Kidney epithelial cell (primary cell): Measurements from ENCODE around the gene ULBP1. TPM values are rescaled to one million over a fixed set of nuclear protein-coding genes. Genes with fewer than 3 reads are reported as not detected.
"Not testable (repeated sequence)": the region's sequence is repeated elsewhere in the genome, so short reads cannot be mapped to it uniquely, and the experiment has no call there.

Experiments
- DNase-seq: peaks from one replicate; pipeline ENCODE4 v3.0.0-alpha.2; 2010; ENCODE audit warnings: low read depth
- H3K27me3 ChIP-seq: 2 replicates; pipeline ENCODE4 v1.6.0; 2011; ENCODE audit warnings: low read length; ENCODE audit not compliant: control insufficient read depth, insufficient read depth
- H3K36me3 ChIP-seq: 2 replicates; pipeline ENCODE4 v1.5.1; 2011; ENCODE audit warnings: low read length; ENCODE audit not compliant: control insufficient read depth, insufficient read depth
- H3K4me3 ChIP-seq: 2 replicates; pipeline ENCODE4 v1.5.1; 2011; ENCODE audit warnings: low read depth, mild to moderate bottlenecking, control low read depth, low read length
- total RNA-seq: library from RNA; depleted of rRNA; stranded (reverse); fragments of >200 nt; gene quantifications from 2 replicates; pipeline ENCODE4 v1.2.3, GENCODE V29; 2015
- TF ChIP-seq, protein P1 (sequence below): IDR thresholded peaks from 2 replicates; pipeline ENCODE4 v1.5.1; 2011; ENCODE audit warnings: mild to moderate bottlenecking, moderate library complexity, low read length, control low read depth, inconsistent platforms; ENCODE audit not compliant: insufficient read depth, poor library complexity, severe bottlenecking

The ULBP1 gene
- total RNA-seq, 1 donor from 2014 or later: 6.0 TPM

DNA sequence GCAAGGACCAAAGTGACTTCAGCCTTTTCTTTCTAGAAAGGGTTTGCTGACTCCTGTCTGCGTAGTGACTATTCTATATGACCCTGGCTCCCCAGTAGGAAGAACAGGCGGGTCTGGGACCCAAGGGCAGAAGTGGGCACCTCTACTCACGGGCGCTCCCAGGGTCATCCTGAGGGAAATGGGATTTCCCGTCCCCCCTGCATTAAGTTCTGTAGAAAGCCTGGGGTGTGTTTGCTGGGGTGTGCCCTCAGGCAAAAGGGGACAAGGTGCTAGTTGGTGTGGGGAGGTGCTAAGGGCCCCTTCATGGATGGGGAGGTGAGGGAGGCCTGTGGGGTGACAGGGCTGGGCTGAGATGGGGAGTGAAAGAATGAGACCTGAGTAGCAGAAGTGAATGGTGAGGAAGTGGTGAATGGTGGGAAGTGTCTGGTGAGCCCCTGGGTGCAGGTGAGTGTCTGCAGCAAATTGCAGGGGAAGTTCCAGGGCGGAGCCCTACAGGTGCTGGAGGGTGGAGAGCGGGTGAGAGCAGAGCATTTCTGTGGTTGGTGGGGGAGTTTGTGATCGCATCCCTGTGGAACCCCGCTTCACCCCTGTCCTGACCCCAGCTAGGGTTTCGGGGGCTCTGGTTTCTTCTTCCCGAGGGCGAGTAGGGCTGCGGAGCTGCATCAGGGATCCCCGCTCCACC is 40.5 kb downstream of the ULBP1 start:
- peak overlapping the region; percentile 73 for H3K4me3 ChIP-seq
- DNase-seq: no peak
- no peaks in the 10 kb centered on the region for H3K36me3 ChIP-seq
- peaks cover 9% of the 10 kb centered on the region for H3K27me3 ChIP-seq
- TF ChIP-seq, protein P1, sequence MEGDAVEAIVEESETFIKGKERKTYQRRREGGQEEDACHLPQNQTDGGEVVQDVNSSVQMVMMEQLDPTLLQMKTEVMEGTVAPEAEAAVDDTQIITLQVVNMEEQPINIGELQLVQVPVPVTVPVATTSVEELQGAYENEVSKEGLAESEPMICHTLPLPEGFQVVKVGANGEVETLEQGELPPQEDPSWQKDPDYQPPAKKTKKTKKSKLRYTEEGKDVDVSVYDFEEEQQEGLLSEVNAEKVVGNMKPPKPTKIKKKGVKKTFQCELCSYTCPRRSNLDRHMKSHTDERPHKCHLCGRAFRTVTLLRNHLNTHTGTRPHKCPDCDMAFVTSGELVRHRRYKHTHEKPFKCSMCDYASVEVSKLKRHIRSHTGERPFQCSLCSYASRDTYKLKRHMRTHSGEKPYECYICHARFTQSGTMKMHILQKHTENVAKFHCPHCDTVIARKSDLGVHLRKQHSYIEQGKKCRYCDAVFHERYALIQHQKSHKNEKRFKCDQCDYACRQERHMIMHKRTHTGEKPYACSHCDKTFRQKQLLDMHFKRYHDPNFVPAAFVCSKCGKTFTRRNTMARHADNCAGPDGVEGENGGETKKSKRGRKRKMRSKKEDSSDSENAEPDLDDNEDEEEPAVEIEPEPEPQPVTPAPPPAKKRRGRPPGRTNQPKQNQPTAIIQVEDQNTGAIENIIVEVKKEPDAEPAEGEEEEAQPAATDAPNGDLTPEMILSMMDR: no peak

DNA sequence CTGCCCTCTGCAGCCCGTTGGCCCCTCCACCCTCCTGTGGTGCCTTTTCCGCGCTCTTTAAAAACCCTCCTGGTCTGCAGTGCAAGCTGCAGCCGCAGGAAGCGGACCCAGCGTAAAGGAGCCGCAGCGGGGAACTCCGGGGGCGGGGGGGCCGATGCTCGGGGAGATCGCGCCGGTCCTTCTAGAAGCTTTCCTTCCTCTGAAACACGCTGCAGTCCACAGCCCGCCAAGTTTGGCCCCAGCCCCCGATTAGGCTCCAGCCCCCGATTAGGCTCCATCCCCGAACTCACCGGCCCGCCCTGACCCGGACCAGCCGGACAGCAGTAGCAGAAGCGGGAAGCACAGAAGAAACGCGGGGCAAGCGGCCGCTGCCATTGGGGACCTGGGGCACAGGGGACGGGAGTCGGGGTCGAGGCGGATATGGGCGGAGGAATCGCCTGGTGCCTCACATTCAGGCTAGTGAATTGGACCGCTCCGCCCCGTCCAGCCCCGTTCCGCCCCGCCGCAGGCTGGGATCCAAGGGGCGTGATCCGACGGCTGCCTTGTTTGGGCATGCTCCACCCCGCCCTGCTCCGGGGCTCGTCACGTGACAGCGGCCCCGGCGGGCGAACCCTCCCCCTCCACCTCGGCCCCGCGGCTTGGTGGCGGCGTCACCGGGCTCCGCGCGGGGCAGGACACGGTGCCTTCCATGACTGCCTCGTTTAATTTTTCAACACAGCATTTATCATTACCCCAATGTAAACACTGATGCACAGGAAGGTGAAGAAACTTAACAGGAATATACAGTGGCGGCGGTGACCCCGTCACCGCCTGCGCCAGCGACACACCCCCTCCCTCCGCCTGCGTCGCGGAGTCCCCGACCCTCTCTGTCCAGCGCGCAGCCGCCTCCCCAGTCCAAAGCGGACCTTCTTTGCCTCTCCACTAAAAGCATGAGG is 41.3 kb downstream of the ULBP1 start:
- H3K4me3 ChIP-seq: peak overlapping the region; percentile 73
- H3K36me3 ChIP-seq: no peaks in the 10 kb centered on the region
- H3K27me3 ChIP-seq: peaks cover 11% of the 10 kb centered on the region
- peak; percentile 55 for DNase-seq
- TF ChIP-seq, protein P1: no peak

DNA sequence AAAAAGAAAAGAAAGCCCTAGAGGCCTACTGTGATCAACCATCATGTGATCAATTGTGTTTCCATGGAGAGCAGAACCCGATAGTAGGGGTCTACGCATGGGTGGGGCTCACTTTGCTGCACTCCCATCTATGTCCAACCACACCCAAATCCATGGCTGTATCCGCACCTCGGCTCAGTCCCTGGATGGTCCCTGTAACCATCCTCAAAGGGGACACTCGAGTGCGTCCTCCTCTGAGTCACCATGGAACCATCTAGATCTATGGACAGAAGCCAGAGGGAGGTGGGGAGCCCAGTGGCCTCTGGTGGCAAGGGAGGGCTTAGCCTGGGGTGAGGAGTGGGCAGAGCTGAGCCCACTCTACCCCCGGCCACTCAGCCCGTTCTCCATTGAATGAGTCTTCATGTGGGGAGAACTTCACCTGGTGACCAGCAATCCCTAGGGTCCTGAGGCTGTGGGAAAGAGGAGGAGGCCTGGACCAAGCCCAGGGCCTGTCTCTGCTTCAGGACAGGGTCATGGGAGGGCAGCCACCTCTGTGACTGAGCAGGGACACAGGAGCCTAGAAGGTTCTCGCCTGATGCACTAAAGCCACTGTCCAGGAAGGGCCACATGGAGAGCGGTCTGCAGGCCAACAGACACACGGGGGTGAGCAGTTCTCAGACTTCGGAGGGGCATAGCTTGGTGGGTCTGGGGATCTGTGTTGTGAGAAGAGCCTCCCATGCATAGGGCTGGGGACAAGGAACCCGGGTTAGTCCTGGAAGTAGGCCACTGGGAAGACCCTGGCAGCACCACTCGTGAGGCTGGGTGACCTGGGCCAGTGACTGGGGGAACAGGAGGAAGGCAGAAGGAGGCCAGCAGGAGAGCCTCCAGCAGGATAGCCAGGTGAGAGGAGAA is 42.3 kb downstream of the ULBP1 start:
- Histone ChIP-seq H3K4me3 (peak overlapping the region; percentile 73), H3K36me3 (no peaks in the 10 kb centered on the region), H3K27me3 (peaks cover 14% of the 10 kb centered on the region)
- TF ChIP-seq, protein P1: no peak
- no peak for DNase-seq

DNA sequence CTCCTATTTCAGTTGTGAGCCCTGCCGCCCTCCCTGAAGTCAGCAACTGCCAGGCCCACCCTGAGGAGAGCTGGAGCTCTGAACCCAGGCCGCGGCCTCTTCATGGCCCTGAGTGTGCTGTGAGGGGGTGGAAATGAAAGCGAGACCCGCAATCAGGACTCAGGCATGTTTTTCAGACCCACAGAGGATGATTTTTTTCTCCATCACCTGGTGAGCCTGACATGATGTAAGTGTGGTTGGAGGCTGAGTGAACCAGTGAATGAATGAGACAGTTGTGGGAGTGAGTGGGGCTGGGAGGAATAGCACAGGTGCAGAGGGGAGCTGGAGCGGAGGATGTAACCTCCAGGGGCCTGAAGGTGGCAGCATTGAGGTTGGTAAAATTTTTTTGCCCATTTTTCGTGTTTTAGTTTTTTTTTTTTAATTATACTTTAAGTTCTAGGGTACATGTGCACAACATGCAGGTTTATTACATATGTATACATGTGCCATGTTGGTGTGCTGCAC is 43.3 kb downstream of the ULBP1 start:
- no peak for DNase-seq
- Histone ChIP-seq H3K27me3 (peaks cover 16% of the 10 kb centered on the region), H3K36me3 (no peaks in the 10 kb centered on the region), H3K4me3 (no peak overlapping the region)
- TF ChIP-seq, protein P1: peak; percentile 53

DNA sequence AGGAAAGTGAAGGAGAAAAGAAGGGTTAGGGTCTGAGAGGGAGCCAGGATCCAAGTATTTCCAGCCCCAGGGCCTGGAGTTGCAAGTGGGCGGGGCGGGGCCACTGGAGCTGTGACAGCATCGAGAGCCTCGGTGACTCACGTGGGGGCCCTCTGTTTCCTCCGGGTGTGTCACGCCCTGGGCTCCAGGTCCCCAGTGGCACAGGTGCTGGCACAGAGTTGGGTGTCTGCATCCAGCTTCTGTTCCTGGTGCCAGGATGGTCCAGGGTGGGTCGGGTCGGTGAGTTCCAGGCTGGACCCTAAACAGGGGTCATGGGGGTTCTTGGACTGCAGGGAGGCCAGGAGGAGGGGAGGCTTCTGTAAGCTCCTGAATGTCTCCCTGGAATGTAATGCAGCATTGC is 44.8 kb downstream of the ULBP1 start:
- no peak overlapping the region for H3K4me3 ChIP-seq
- H3K36me3 ChIP-seq: no peaks in the 10 kb centered on the region
- no peak for DNase-seq
- H3K27me3 ChIP-seq: peaks cover 26% of the 10 kb centered on the region
- TF ChIP-seq, protein P1: no peak

DNA sequence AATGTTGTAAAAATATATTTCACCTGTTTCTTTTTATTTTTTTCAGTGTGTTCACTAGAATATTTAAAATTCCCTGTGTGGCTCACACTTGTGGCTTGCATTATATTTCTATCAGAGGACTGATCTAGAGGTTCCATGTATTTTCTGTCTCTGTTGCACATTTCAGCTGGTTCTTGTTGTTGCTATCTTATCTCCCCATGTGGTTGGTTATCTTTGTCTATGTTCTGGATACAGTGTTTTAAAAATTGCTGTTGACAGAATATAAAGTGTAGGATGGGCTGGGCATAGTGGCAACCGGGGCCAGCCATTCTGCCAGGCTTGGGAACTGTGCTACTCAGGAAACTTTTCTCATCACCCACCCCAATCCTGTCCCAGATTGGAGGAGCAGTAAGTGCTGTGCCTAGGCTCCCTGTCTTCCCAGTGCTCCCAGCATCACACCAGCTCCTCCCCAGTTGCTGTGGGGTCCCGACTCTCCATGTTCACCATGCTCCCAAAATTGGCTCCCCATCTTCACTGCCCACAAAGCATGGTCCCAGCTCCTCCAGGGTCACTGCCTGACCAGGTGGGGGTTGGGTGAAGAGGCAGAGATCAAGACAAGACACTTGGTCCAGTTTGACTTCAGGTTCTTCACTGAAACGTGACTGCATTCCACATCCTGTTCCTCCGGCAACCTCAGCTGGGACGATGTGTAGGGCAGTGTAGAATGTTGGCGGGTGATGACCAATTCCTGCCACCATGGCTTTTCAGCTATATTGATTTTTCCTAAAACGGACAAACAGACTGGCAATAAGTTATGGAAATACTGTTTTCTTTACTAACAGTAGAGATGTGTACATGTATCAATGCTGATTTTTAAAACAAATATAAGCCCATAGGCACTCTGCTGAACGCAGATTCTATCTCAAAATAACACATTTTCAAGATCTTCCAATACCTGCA is 49.4 kb downstream of the ULBP1 start:
- not testable (repeated sequence) for DNase-seq, H3K36me3 ChIP-seq, H3K4me3 ChIP-seq
- peaks cover 45% of the 10 kb centered on the region for H3K27me3 ChIP-seq

DNA sequence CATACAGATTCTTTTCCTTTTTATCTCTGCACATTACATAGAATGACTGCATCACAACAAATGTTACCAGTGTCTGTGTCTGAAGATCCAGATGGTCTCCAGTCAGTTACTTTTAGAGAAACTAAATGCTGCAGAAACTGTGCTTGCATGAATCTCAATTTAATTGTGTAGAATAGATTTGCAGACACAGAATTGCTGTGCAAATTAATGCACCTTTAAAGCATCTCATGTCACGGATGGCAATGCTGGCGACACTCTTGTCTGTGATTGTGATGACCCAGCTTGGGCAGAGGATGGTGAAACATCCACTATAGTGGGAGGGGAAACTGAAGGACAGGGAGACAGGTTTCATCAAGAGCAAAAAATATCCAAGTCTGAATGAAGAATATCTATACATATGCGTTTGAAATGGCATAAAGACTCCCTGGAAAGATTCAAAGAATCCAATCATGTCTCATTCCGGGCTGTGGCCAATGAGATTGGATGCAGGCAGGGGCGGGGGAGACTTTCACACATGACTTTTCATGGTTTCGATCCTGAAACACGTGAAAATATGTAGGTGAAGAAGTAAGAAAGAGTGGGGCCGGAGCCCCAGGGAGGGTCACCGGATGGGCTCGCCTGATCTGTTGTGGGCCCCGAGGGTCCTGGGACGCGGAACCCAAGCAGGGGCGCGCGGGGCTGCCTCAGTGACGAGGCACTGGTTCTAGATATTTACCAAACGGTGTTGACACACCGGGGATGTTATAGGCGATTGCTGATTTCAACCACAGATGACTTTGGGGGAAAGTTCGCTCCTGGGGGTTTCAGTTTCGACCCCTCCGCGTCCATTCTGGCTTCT is 50.3 kb downstream of the ULBP1 start:
- not testable (repeated sequence) for H3K4me3 ChIP-seq, H3K36me3 ChIP-seq, DNase-seq
- peaks cover 44% of the 10 kb centered on the region for H3K27me3 ChIP-seq
